Activated CD4-positive, CD25-positive, alpha-beta regulatory T cell treated with anti-CD3 and anti-CD28 coated beads, Interleukin-2, amount 50 U/mL, for 24 hours (primary cell): Measurements from ENCODE around the gene SLC9A5.

Source experiments
- ATAC-seq, 2 donors: fragments of 150-1000 bp; cut with Tn5 transposase; one replicate each; pipeline ENCODE4 v1.10.0; 2021; ENCODE audit warnings: mild to moderate bottlenecking in 1 of 2, moderate library complexity in 1 of 2

Gene SLC9A5

DNA sequence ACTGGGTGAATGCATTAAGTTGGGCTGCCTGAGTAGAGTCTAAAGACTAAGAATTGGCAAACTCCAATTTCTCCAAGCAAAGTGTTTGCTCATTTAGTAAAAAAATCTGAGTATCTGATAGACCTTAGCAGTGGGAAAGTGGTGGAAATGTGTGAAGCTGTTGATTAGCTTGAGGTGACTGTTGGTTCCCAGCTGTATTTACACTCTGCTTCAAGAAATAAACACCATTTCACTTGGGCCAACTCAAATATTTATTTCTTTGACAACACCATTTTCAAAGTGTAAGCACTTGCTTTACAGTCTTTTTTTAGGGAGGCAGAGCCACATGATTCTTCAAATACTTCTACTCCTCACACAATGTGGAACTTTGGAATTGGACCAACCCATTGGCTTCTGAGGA, 69.1 kb downstream of the SLC9A5 start:
- no peak for ATAC-seq
